HCT116 (cell line): Measurements from ENCODE around the gene YY1. TPM values are rescaled to one million over a fixed set of nuclear protein-coding genes. Genes with fewer than 3 reads are reported as not detected.

ENCODE experiments used
- ATAC-seq: fragments of 200-7000 bp; cut with Tn5 transposase; 2 replicates; pipeline ENCODE4 v1.9.1; 2020; ENCODE audit warnings: mild to moderate bottlenecking, moderate library complexity
- BruUV-seq: library from RNA; stranded (reverse); fragments of 400-500 nt; replicated peaks from 2 replicates; lab custom pipeline; 2021; lab: Mats Ljungman, UMichigan
- CTCF ChIA-PET: fragments of 300-600 bp; sonication (Branson Sonifier 250); formaldehyde crosslinking; loops from one replicate; lab custom pipeline; 2021; ENCODE audit warnings: antibody characterized with exemption; lab: Charles Lee
- POLR2A ChIA-PET: fragments of 300-600, 350-600 bp; sonication (Branson Sonifier 250); formaldehyde crosslinking; loops from one replicate; lab custom pipeline; 2021; ENCODE audit warnings: antibody characterized with exemption; lab: Charles Lee
- RAD21 ChIA-PET, 2 experiments: fragments of 300-600 bp; sonication (Branson Sonifier 250); formaldehyde crosslinking; loops; one replicate each; lab custom pipeline; 2023; ENCODE audit warnings: low total read pairs in 2 of 2; ENCODE audit not compliant: uncharacterized antibody in 2 of 2, unreplicated experiment in 2 of 2, low non-redundant PET in 1 of 2; lab: Charles Lee
- DNase-seq: peaks from one replicate; pipeline ENCODE4 v3.0.0-alpha.2; 2010; ENCODE audit warnings: low read depth, low spot score
- H2AFZ ChIP-seq: fragments of 200-600 bp; shearing (Covaris generic), sonication (generic); 2 replicates; pipeline ENCODE4 v1.6.1; 2017; ENCODE audit warnings: low read depth, mixed run types, mixed read lengths, antibody characterized with exemption, low read length; ENCODE audit not compliant: poor library complexity, severe bottlenecking
- H3K27ac ChIP-seq: 2 replicates; pipeline ENCODE4 v1.5.1; 2012; ENCODE audit warnings: low read depth, low read length
- H3K27me3 ChIP-seq: fragments of 200-600 bp; sonication (generic); 2 replicates; pipeline ENCODE4 v1.6.1; 2016; ENCODE audit warnings: mixed run types, low read length, mixed read lengths; ENCODE audit not compliant: insufficient read depth
- H3K36me3 ChIP-seq, 2 experiments: fragments of 200-500 bp in 1 of 2; fragments of 200-600 bp in 1 of 2; sonication (Bioruptor generic) in 1 of 2; sonication (generic) in 1 of 2; 2 replicates each; pipeline versions ENCODE4 v1.5.1 to v1.6.1; 2014 to 2016; ENCODE audit warnings: low read length in 2 of 2, inconsistent platforms in 1 of 2, mixed read lengths in 1 of 2, mixed run types in 1 of 2; ENCODE audit not compliant: insufficient read depth in 2 of 2, control insufficient read depth in 1 of 2
- H3K4me1 ChIP-seq, 2 experiments: fragments of 200-600 bp in 1 of 2; sonication (generic) in 1 of 2; 2 replicates each; pipeline versions ENCODE4 v1.5.1 to v1.6.1; 2012 to 2017; ENCODE audit warnings: low read length in 2 of 2, inconsistent platforms in 1 of 2, mild to moderate bottlenecking in 1 of 2, mixed read lengths in 1 of 2, mixed run types in 1 of 2, moderate library complexity in 1 of 2; ENCODE audit not compliant: insufficient read depth in 2 of 2, control insufficient read depth in 1 of 2
- H3K4me2 ChIP-seq: fragments of 200-600 bp; sonication (generic); 2 replicates; pipeline ENCODE4 v1.6.1; 2017; ENCODE audit warnings: mixed run types, low read length, mixed read lengths
- H3K4me3 ChIP-seq, 2 experiments: fragments of 200-600 bp in 1 of 2; sonication (generic) in 1 of 2; replicated peaks in 1 of 2; 2 replicates each; pipeline ENCODE4 v1.5.1; 2011 to 2016; ENCODE audit warnings: low read length in 2 of 2, control low read depth in 1 of 2, low read depth in 1 of 2, mild to moderate bottlenecking in 1 of 2, mixed read lengths in 1 of 2, mixed run types in 1 of 2
- H3K79me2 ChIP-seq: fragments of 200-600 bp; sonication (generic); 2 replicates; pipeline ENCODE4 v1.6.1; 2017; ENCODE audit warnings: mild to moderate bottlenecking, mixed run types, low read length, moderate library complexity, mixed read lengths; ENCODE audit not compliant: insufficient read depth
- H3K9ac ChIP-seq: fragments of 200-600 bp; sonication (generic); 2 replicates; pipeline ENCODE4 v1.6.1; 2016; ENCODE audit warnings: low read length, mixed read lengths
- H3K9me2 ChIP-seq: fragments of 200-600 bp; sonication (generic), shearing (Covaris generic); 2 replicates; pipeline ENCODE4 v1.6.1; 2017; ENCODE audit warnings: mixed run types, mild to moderate bottlenecking, moderate library complexity; ENCODE audit not compliant: insufficient read depth
- H3K9me3 ChIP-seq, 2 experiments: fragments of 200-500 bp in 1 of 2; fragments of 200-600 bp in 1 of 2; sonication (Bioruptor generic) in 1 of 2; sonication (generic) in 1 of 2; 2 replicates each; pipeline ENCODE4 v1.6.1; 2014 to 2017; ENCODE audit warnings: low read length in 2 of 2, mixed read lengths in 2 of 2, inconsistent platforms in 1 of 2, low read depth in 1 of 2, mild to moderate bottlenecking in 1 of 2, mixed run types in 1 of 2, moderate library complexity in 1 of 2; ENCODE audit not compliant: control insufficient read depth in 1 of 2, insufficient read depth in 1 of 2
- H4K20me1 ChIP-seq: fragments of 200-600 bp; sonication (generic), shearing (Covaris generic); 2 replicates; pipeline ENCODE4 v1.6.1; 2017; ENCODE audit warnings: mixed run types, mild to moderate bottlenecking, moderate library complexity; ENCODE audit not compliant: insufficient read depth
- CBX3 ChIP-seq: IDR thresholded peaks from 2 replicates; pipeline ENCODE4 v1.6.1; 2012; ENCODE audit warnings: low read depth
- ELF1 ChIP-seq: IDR thresholded peaks from 2 replicates; pipeline ENCODE4 v1.6.1; 2012; ENCODE audit warnings: low read depth, borderline replicate concordance
- JUND ChIP-seq: IDR thresholded peaks from 2 replicates; pipeline ENCODE4 v1.6.1; 2012
- MAX ChIP-seq: IDR thresholded peaks from 2 replicates; pipeline ENCODE4 v1.6.1; 2012
- POLR2AphosphoS5 ChIP-seq: IDR thresholded peaks from 2 replicates; pipeline ENCODE4 v1.6.1; 2011; ENCODE audit warnings: mild to moderate bottlenecking, low read depth, low read length, moderate library complexity
- TCF7L2 ChIP-seq: IDR thresholded peaks from 2 replicates; pipeline ENCODE4 v1.7.0; 2011; ENCODE audit warnings: borderline replicate concordance, inconsistent platforms; ENCODE audit not compliant: insufficient read depth, insufficient read length; ENCODE audit errors: extremely low read depth
- ZNF274 ChIP-seq: fragments of 200-500 bp; sonication (Bioruptor generic); IDR thresholded peaks from 2 replicates; pipeline ENCODE4 v1.6.1; 2014; ENCODE audit warnings: mild to moderate bottlenecking, low read depth, low read length, inconsistent platforms
- intact Hi-C: fragments of 100-400 bp; cut with micrococcal nuclease; formaldehyde crosslinking; loops from 2 replicates; pipeline ENCODE4 v1.10.0; 2022
- total RNA-seq: library from RNA; stranded (reverse); gene quantifications from one replicate; pipeline ENCODE4 v1.2.1, GENCODE V29; 2021; ENCODE audit not compliant: unreplicated experiment

Gene YY1
- total RNA-seq, 1 experiment from 2014 or later = 111 TPM

GRCh38 chr14:100211366-100211765 is 27.6 kb upstream of the YY1 start (continued):
- TF ChIP-seq MAX = no peak
- no peak for TF ChIP-seq ELF1
- TF ChIP-seq JUND = no peak
- no peak for TF ChIP-seq ZNF274
- no peak for TF ChIP-seq POLR2AphosphoS5

DNA sequence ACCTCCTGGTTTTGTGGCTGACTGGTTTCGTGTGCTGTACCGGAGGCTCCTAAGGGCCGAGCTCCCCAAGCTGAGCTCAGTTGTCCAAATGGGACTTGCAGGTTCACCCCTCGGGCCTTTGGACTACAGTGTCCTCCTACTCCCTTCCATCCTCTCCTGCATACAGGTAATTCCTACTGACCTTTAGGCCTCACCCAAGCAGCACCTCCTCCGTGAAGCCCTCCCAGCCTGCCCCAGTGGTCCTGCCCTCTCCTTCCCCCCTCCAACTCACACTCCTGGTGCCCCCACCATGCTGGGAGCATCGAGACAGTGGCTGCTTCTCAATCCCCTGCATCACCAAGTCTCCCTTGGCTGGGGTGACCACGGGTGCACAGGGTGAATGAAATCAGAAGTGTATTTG is 27.1 kb upstream of the YY1 start:
- CTCF ChIA-PET = interaction anchor here (1.7 kb wide), 1 partner anchor 19 kb away, joined by 6 read pairs; no protein-coding TSS in a partner anchor
- intact Hi-C loops = no loop called here
- BruUV-seq = no TSS peak

More for the DNA sequence above, 27.1 kb upstream of the YY1 start:
- H3K9ac ChIP-seq = no peak overlapping the region
- no peak for TF ChIP-seq CBX3
- TF ChIP-seq TCF7L2 = no peak
- ChIA-PET RAD21 (no interaction called here), POLR2A (interaction anchor here (1.2 kb wide), 1 partner anchor 8 kb away, joined by 3 read pairs; no protein-coding TSS in a partner anchor)
- H3K9me3 ChIP-seq = no peaks in the 10 kb centered on the region
- no peak overlapping the region for H3K27ac ChIP-seq
- H4K20me1 ChIP-seq = no peaks in the 10 kb centered on the region
- H3K79me2 ChIP-seq = no peaks in the 10 kb centered on the region; the same call in 1 of the 2 replicates
- peaks cover 20 to 34% of the 10 kb centered on the region in 2 experiments for H3K4me1 ChIP-seq
- no peak for ATAC-seq
- H3K4me2 ChIP-seq = no peak overlapping the region
- H3K27me3 ChIP-seq = no peaks in the 10 kb centered on the region
- no peak for DNase-seq
- no peaks in the 10 kb centered on the region for H3K36me3 ChIP-seq
- no peaks in the 10 kb centered on the region for H3K9me2 ChIP-seq
- no peak overlapping the region for H2AFZ ChIP-seq
- H3K4me3 ChIP-seq = no peak overlapping the region
